KOPT-K1 (cell line): ENCODE results near the gene RIIAD1.

Source experiments
- H3K27ac ChIP-seq: fragments of 200-600 bp; sonication (generic); 2 replicates; pipeline ENCODE4 v1.5.1; 2016; ENCODE audit warnings: antibody characterized with exemption, mild to moderate bottlenecking, low read depth, low read length; ENCODE audit not compliant: poor library complexity, severe bottlenecking
- H3K36me3 ChIP-seq: fragments of 200-600 bp; sonication (generic); 2 replicates; pipeline ENCODE4 v1.5.1; 2017; ENCODE audit warnings: antibody characterized with exemption, mild to moderate bottlenecking, low read length, moderate library complexity; ENCODE audit not compliant: insufficient read depth
- H3K9me3 ChIP-seq: fragments of 200-600 bp; sonication (generic); 2 replicates; pipeline ENCODE4 v1.5.1; 2017; ENCODE audit warnings: antibody characterized with exemption, low read length, mild to moderate bottlenecking; ENCODE audit not compliant: insufficient read depth, poor library complexity, severe bottlenecking

The RIIAD1 gene

DNA sequence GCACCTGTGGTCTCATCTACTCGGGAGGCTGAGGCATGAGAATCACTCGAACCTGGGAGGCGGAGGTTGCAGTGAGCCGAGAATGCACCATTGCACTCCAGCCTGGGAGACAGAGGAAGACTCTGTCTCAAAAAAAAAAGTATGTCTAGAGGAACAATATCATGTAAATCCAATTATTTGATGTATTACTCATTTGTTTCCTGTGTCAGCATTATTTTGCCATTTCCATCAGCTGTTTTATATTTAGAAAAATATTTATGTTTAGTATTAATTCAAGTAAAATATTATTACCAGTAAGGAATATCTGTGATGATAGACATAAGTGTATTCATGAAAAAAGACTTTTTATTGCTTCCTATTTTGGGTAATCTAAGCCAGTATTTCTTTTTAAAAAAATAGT lies 56.0 kb downstream of the RIIAD1 start:
- Histone ChIP-seq H3K27ac (no peak overlapping the region), H3K36me3 (peaks cover 28% of the 10 kb centered on the region; the same call in 1 of the 2 replicates), H3K9me3 (no peaks in the 10 kb centered on the region)
